ENCODE measurements around the gene WDR45B. TPM values are rescaled to one million over a fixed set of nuclear protein-coding genes. Genes with fewer than 3 reads are reported as not detected.

WDR45B gene
- total RNA-seq, 3 donors from 2014 or later, result 74.2 to 118 (median 83.9) TPM

- Histone ChIP-seq H3K27me3 (no peaks in the 10 kb centered on the region), H3K36me3 (no peaks in the 10 kb centered on the region), H3K27ac (no peak overlapping the region), H3K4me3 (no peak overlapping the region), H3K4me1 (no peaks in the 10 kb centered on the region), H3K9me3 (no peaks in the 10 kb centered on the region)
- no peak for DNase-seq (ENCODE audit: low spot score in 2 of 2)
- TF ChIP-seq, protein P1, sequence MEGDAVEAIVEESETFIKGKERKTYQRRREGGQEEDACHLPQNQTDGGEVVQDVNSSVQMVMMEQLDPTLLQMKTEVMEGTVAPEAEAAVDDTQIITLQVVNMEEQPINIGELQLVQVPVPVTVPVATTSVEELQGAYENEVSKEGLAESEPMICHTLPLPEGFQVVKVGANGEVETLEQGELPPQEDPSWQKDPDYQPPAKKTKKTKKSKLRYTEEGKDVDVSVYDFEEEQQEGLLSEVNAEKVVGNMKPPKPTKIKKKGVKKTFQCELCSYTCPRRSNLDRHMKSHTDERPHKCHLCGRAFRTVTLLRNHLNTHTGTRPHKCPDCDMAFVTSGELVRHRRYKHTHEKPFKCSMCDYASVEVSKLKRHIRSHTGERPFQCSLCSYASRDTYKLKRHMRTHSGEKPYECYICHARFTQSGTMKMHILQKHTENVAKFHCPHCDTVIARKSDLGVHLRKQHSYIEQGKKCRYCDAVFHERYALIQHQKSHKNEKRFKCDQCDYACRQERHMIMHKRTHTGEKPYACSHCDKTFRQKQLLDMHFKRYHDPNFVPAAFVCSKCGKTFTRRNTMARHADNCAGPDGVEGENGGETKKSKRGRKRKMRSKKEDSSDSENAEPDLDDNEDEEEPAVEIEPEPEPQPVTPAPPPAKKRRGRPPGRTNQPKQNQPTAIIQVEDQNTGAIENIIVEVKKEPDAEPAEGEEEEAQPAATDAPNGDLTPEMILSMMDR (IDR thresholded peaks at IDR 0.05), result no peak
- TF ChIP-seq POLR2A (IDR thresholded peaks at IDR 0.05) (no peak), POLR2AphosphoS5 (IDR thresholded peaks at IDR 0.05) (no peak)
- intact Hi-C loops (cut with DNase I; ENCODE audit: low total_unique reads), result no loop called here
Measured at GRCh38 chr17:82571855-82572254, 76.4 kb downstream of the WDR45B start.

DNA sequence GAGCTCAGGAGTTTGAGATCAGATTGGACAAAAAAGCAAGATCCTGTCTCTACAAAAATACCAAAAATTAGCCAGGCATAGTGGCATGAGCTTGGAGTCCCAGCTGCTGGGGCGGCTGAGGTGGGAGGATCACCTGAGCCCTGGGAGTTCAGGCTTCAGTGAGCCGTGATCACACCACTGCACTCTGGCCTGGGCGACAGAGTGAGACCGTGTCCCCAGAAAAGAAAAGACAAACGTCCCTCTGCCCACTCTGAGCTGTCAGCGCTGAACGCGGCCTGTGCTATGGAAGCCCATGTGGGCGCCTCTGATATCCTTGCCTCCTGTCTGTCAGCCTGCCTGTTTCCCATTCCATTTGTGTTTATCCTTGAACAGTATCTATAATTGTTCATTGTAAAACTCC lies 78.0 kb downstream of the WDR45B start:
- no peak for DNase-seq (ENCODE audit: low spot score in 2 of 2)
- Histone ChIP-seq H3K9me3 (no peaks in the 10 kb centered on the region), H3K27me3 (no peaks in the 10 kb centered on the region), H3K4me1 (no peaks in the 10 kb centered on the region), H3K4me3 (no peak overlapping the region), H3K36me3 (no peaks in the 10 kb centered on the region), H3K27ac (no peak overlapping the region)
- TF ChIP-seq POLR2A (IDR thresholded peaks at IDR 0.05) (no peak), POLR2AphosphoS5 (IDR thresholded peaks at IDR 0.05) (no peak)
- TF ChIP-seq, protein P1 (IDR thresholded peaks at IDR 0.05), result no peak
- intact Hi-C loops (cut with DNase I; ENCODE audit: low total_unique reads), result no loop called here

DNA sequence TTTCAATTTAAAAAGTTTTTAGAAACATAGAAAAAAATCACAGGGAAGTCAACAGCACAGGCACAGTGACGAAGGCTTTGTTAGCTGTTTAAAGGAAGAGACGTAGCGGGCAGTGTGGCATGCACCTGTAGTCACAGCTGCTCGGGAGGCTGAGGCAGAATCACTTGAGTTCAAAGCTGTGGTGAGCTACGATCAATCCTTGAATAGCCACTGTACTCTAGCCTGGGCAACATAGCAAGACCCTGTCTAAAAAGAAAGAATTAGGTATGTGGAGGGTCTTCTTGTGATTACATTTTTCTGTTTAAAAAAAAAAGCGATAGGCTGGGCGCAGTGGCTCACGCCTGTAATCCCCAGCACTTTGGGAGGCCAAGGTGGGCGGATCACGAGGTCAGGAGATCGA lies 78.6 kb downstream of the WDR45B start:
- Histone ChIP-seq H3K36me3 (no peaks in the 10 kb centered on the region), H3K27ac (no peak overlapping the region), H3K27me3 (no peaks in the 10 kb centered on the region), H3K4me3 (no peak overlapping the region), H3K4me1 (no peaks in the 10 kb centered on the region), H3K9me3 (no peaks in the 10 kb centered on the region)
- TF ChIP-seq, protein P1 (IDR thresholded peaks at IDR 0.05), result no peak
- no peak for TF ChIP-seq POLR2A (IDR thresholded peaks at IDR 0.05)
- TF ChIP-seq POLR2AphosphoS5 (IDR thresholded peaks at IDR 0.05), result no peak
- intact Hi-C loops (cut with DNase I; ENCODE audit: low total_unique reads), result no loop called here
- no peak for DNase-seq (ENCODE audit: low spot score in 2 of 2)

GRCh38 chr17:82568997-82569393 lies 79.2 kb downstream of the WDR45B start:
- no peaks in the 10 kb centered on the region for H3K36me3 ChIP-seq
- peak overlapping the region in 1 of 2 donors; percentile 44 for H3K27ac ChIP-seq

DNA sequence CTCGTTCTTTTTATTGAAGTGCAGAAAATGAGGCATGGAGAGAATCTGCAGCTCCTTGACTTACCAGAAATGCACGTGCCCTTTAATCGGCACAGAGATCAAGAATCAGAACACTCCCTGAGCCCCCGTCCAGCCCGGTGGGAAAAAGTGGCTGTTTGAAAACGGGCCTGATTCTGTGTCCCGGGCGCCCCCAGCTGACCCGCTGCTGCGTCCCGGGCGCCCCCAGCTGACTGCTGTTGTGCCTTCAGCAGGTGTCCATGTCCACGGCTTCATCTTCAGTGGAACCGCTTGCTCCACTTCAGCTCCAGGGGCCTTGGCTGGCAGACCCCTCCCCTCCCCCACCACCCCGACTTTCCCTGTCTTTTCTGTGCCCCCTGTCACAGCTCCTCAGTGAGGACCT lies 81.0 kb downstream of the WDR45B start:
- no peak for DNase-seq (ENCODE audit: low spot score in 2 of 2)
- no peaks in the 10 kb centered on the region for H3K27me3 ChIP-seq
- no peaks in the 10 kb centered on the region for H3K9me3 ChIP-seq
- intact Hi-C loops (cut with DNase I; ENCODE audit: low total_unique reads), result no loop called here
- no peak overlapping the region for H3K27ac ChIP-seq
- H3K4me3 ChIP-seq, result no peak overlapping the region
- no peaks in the 10 kb centered on the region for H3K4me1 ChIP-seq
- TF ChIP-seq POLR2AphosphoS5 (IDR thresholded peaks at IDR 0.05) (no peak), POLR2A (IDR thresholded peaks at IDR 0.05) (no peak)
- TF ChIP-seq, protein P1 (IDR thresholded peaks at IDR 0.05), result no peak
- no peaks in the 10 kb centered on the region for H3K36me3 ChIP-seq

More at GRCh38 chr17:82568997-82569393, 79.2 kb downstream of the WDR45B start:
- intact Hi-C loops (cut with DNase I; ENCODE audit: low total_unique reads), result no loop called here
- H3K9me3 ChIP-seq, result no peaks in the 10 kb centered on the region
- H3K4me1 ChIP-seq, result no peaks in the 10 kb centered on the region
- no peak overlapping the region for H3K4me3 ChIP-seq
- TF ChIP-seq, protein P1 (IDR thresholded peaks at IDR 0.05), result no peak
- no peak for TF ChIP-seq POLR2AphosphoS5 (IDR thresholded peaks at IDR 0.05)
- no peak for TF ChIP-seq POLR2A (IDR thresholded peaks at IDR 0.05)
- DNase-seq (ENCODE audit: low spot score in 2 of 2), result no peak
- H3K27me3 ChIP-seq, result no peaks in the 10 kb centered on the region

Data from breast epithelium (tissue), 4 donors.